Raji (cell line): Measurements from ENCODE around the gene CSPG5.

Experiments
- POLR2A ChIP-seq: IDR thresholded peaks from 2 replicates; pipeline ENCODE4 v1.6.1; 2011; ENCODE audit warnings: low read depth, low read length, control low read depth; ENCODE audit not compliant: insufficient read depth

Gene CSPG5

GRCh38 chr3:47601281-47601680, 22.6 kb upstream of the CSPG5 start:
- no peak for TF ChIP-seq POLR2A

GRCh38 chr3:47594792-47595191, 16.1 kb upstream of the CSPG5 start:
- TF ChIP-seq POLR2A: no peak

GRCh38 chr3:47592066-47592795, 13.6 kb upstream of the CSPG5 start:
- TF ChIP-seq POLR2A: no peak

GRCh38 chr3:47590216-47590615, 11.6 kb upstream of the CSPG5 start:
- no peak for TF ChIP-seq POLR2A

GRCh38 chr3:47588587-47588986, 9.9 kb upstream of the CSPG5 start:
- TF ChIP-seq POLR2A: no peak

GRCh38 chr3:47588053-47588452, 9.4 kb upstream of the CSPG5 start:
- no peak for TF ChIP-seq POLR2A

GRCh38 chr3:47586746-47587145, 8.1 kb upstream of the CSPG5 start:
- no peak for TF ChIP-seq POLR2A

- TF ChIP-seq POLR2A: no peak
Observed at GRCh38 chr3:47583320-47584075, 4.8 kb upstream of the CSPG5 start.

- no peak for TF ChIP-seq POLR2A
Observed at GRCh38 chr3:47581835-47582234, 3.2 kb upstream of the CSPG5 start.

- TF ChIP-seq POLR2A: no peak
Observed at GRCh38 chr3:47581422-47581821, 2.8 kb upstream of the CSPG5 start.

GRCh38 chr3:47580481-47580880, 1.8 kb upstream of the CSPG5 start:
- TF ChIP-seq POLR2A: no peak

GRCh38 chr3:47579875-47580274, 1.2 kb upstream of the CSPG5 start:
- no peak for TF ChIP-seq POLR2A

GRCh38 chr3:47578119-47578632, 489 bp downstream of the CSPG5 start:
- TF ChIP-seq POLR2A: no peak

GRCh38 chr3:47577583-47578118, 1.0 kb downstream of the CSPG5 start:
- no peak for TF ChIP-seq POLR2A

- no peak for TF ChIP-seq POLR2A
Observed at GRCh38 chr3:47573190-47574172, 5.2 kb downstream of the CSPG5 start.
